Transverse colon (tissue), 4 donors: ENCODE results near the gene RTTN. TPM values are rescaled to one million over a fixed set of nuclear protein-coding genes. Genes with fewer than 3 reads are reported as not detected.

Experiments
- DNase-seq: peaks from one replicate; pipeline ENCODE4 v3.0.0-alpha.2; 2019
- H3K27ac ChIP-seq, 4 donors: fragments of 200-600 bp; sonication (generic); 2 replicates each; pipeline ENCODE4 v1.5.1; 2016 to 2018; ENCODE audit warnings: inconsistent platforms in 4 of 4
- H3K27me3 ChIP-seq: fragments of 200-600 bp; sonication (generic); 2 replicates; pipeline ENCODE4 v1.5.1; 2017; ENCODE audit warnings: inconsistent platforms
- H3K36me3 ChIP-seq, 4 donors: fragments of 200-600 bp; sonication (generic); 2 replicates each; pipeline ENCODE4 v1.5.1; 2017 to 2019; ENCODE audit warnings: inconsistent platforms in 4 of 4
- H3K4me1 ChIP-seq, 4 donors: fragments of 200-600 bp; sonication (generic); 2 replicates each; pipeline ENCODE4 v1.5.1; 2017 to 2020; ENCODE audit warnings: inconsistent platforms in 4 of 4
- H3K4me3 ChIP-seq, 4 donors: fragments of 200-600 bp; sonication (generic); 1 replicate in 1 of 4; 2 replicates in 3 of 4; pipeline versions ENCODE4 v1.5.1 to v1.6.1; 2017 to 2019; ENCODE audit warnings: inconsistent platforms in 4 of 4
- H3K9me3 ChIP-seq, 2 donors: fragments of 200-600 bp; sonication (generic); 2 replicates each; pipeline ENCODE4 v1.5.1; 2017 to 2019; ENCODE audit warnings: inconsistent platforms in 2 of 2
- CTCF ChIP-seq, 5 experiments: fragments of 200-600 bp in 3 of 5; fragments of 450-650 bp in 2 of 5; sonication (generic) in 3 of 5; IDR thresholded peaks; 1 replicate in 2 of 5; 2 replicates in 3 of 5; pipeline ENCODE4 v1.5.1; 2016 to 2017; ENCODE audit warnings: antibody characterized with exemption in 5 of 5, inconsistent platforms in 3 of 5, mild to moderate bottlenecking in 2 of 5, moderate library complexity in 1 of 5
- EP300 ChIP-seq: sonication (generic); formaldehyde crosslinking; IDR thresholded peaks from one replicate; pipeline ENCODE4 v1.6.1; 2017; ENCODE audit warnings: antibody characterized with exemption, low read depth
- POLR2A ChIP-seq: fragments of 450-650 bp; IDR thresholded peaks from one replicate; pipeline ENCODE4 v1.6.1; 2016; ENCODE audit warnings: antibody characterized with exemption, mild to moderate bottlenecking, moderate library complexity
- POLR2AphosphoS5 ChIP-seq, 3 donors: sonication (generic); formaldehyde crosslinking; IDR thresholded peaks; one replicate each; pipeline ENCODE4 v1.6.1; 2016; ENCODE audit warnings: antibody characterized with exemption in 3 of 3
- WGBS, 2 donors: methylation state at CpG; one replicate each; pipeline ENCODE4 v1.1.5; 2018; ENCODE audit warnings: low coverage in 1 of 2; 5-methylcytosine and 5-hydroxymethylcytosine counted together
- in situ Hi-C, 4 donors: fragments of 200-750 bp; cut with MboI; loops; one replicate each; pipeline versions ENCODE4 v1.15.0 to v1.15.1; 2017; ENCODE audit warnings: low sequenced_read_pairs in 3 of 4, low pct_ligation_motif_present in 1 of 4, low pct_unique_long_range_greater_than_20kb in 1 of 4
- intact Hi-C: fragments of 100-400 bp; cut with DNase I; formaldehyde crosslinking; loops from one replicate; pipeline ENCODE4 v1.15.1; 2023; ENCODE audit warnings: low total_unique reads
- total RNA-seq, 4 donors: library from RNA; depleted of rRNA; stranded (reverse); fragments of >200 nt; gene quantifications; one replicate each; pipeline ENCODE4 v1.1.0, GENCODE V29; 2016

The RTTN gene
- total RNA-seq, 4 donors from 2014 or later, result 9.7 to 18.7 (median 13.1) TPM

- no peaks in the 10 kb centered on the region for H3K36me3 ChIP-seq
- in situ Hi-C loops, result no loop called here
- intact Hi-C loops, result loop anchor here (10.0 kb wide), 1 partner anchor 60 kb away; no protein-coding TSS in a partner anchor
- 66 to 75% methylated on average over 4 of the region's 4 CpGs for WGBS, 2 donors
- no peak for DNase-seq
- TF ChIP-seq EP300 (no peak), POLR2AphosphoS5 (IDR thresholded peaks at IDR 0.05) (no peak), CTCF (IDR thresholded peaks at IDR 0.05) (no peak), POLR2A (no peak)
- no peak overlapping the region for H3K27ac ChIP-seq
- H3K4me3 ChIP-seq, result no peak overlapping the region
- H3K4me1 ChIP-seq, result no peaks in the 10 kb centered on the region
- H3K9me3 ChIP-seq, result no peaks in the 10 kb centered on the region
- no peaks in the 10 kb centered on the region for H3K27me3 ChIP-seq
Measured at GRCh38 chr18:70044632-70045031, 160.9 kb downstream of the RTTN start.

DNA sequence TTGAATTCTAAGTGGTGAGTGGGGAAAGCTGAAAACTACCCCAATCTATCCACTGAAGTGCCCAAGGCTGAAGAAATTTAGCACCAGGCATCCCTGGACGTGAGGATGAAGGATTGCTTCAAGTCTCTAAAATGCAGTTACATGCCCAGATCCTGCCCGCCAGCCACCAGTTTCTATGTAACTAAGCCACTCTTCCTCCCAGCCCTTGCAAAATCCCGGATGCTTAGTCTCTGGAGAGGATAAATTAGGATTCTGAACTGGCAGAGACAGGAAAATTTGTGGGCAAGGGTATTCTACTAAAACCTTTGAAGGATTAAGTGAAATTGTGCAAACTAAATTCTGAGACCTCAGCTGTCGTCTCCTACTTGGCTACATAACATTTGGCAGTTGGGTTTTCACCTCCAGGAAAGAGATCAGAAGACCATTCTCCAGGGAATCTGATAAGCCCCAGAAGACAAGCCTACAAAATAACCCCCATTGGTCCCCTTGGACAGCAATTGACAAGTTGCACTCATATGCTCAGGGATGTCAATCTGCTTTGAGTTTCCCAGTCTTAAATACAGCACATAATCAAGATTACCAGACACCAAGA lies 163.9 kb downstream of the RTTN start:
- 91 to 100% methylated on average over 4 of the region's 4 CpGs for WGBS, 2 donors
- H3K4me3 ChIP-seq, result no peak overlapping the region
- H3K9me3 ChIP-seq, result no peaks in the 10 kb centered on the region
- intact Hi-C loops (loop anchor here (10.0 kb wide), 1 partner anchor 57 kb away; no protein-coding TSS in a partner anchor), in situ Hi-C loops (no loop called here)
- no peak for DNase-seq
- no peak for TF ChIP-seq POLR2A
- TF ChIP-seq CTCF (IDR thresholded peaks at IDR 0.05), result no peak
- TF ChIP-seq EP300, result no peak
- TF ChIP-seq POLR2AphosphoS5 (IDR thresholded peaks at IDR 0.05), result no peak
- no peaks in the 10 kb centered on the region for H3K36me3 ChIP-seq
- no peak overlapping the region for H3K27ac ChIP-seq
- H3K4me1 ChIP-seq, result no peaks in the 10 kb centered on the region
- no peaks in the 10 kb centered on the region for H3K27me3 ChIP-seq

DNA sequence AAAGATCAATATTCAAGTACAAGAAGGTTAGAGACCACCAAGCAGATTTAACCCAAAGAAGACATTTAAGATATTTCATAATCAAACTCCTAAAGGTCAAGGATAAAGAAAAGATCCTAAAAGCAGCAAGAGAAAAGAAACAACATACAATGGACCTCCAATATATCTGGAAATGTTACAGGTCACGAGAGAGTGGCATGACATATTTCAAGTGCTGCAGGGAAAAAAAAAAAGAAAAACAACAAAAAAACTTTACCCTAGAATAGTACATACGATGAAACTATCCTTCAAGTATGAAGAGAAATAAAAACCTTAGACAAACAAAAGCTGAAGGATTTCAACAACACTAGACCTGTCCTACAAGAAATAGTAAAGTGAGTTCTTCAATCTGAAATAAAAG lies 166.3 kb downstream of the RTTN start:
- in situ Hi-C loops, result no loop called here
- no peaks in the 10 kb centered on the region for H3K4me1 ChIP-seq
- no peaks in the 10 kb centered on the region for H3K9me3 ChIP-seq
- WGBS, 2 donors, result 89 to 91% methylated on average over 2 of the region's 2 CpGs
- no peaks in the 10 kb centered on the region for H3K36me3 ChIP-seq
- H3K27ac ChIP-seq, result no peak overlapping the region
- H3K4me3 ChIP-seq, result no peak overlapping the region
- no peak for DNase-seq
- intact Hi-C loops, result no loop called here
- no peak for TF ChIP-seq CTCF (IDR thresholded peaks at IDR 0.05)
- TF ChIP-seq POLR2A, result no peak
- TF ChIP-seq EP300, result no peak
- TF ChIP-seq POLR2AphosphoS5 (IDR thresholded peaks at IDR 0.05), result no peak
- no peaks in the 10 kb centered on the region for H3K27me3 ChIP-seq

DNA sequence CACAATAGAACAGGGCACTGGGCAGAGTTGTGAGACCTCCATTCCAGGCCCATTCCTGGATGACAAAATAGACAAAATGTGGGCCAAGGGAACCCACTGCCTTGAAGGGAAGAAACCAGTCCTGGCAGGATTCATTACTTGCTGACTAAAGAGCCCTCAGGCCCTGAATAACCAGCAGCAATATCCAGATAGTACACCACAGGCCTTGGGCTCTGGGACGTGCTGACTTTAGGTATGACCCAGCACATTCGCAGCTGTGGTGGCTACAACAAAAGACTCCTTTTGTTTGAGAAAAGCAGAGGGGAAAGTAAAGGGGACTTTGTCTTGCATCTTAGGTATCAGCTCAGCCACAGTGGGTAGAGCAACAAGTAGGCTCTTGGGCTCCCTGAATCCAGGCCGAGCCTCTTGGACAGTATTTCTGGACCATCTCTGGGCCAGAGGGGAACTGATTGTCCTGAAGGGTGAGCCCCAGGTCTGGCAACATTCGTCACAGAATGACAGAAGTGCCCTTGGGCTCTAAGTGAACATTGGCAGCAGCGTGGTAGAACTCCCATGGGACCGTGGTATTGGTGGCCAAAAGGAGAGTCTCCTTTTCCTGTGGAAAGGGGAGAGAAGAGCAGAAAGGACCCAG lies 167.9 kb downstream of the RTTN start:
- H3K4me3 ChIP-seq, result no peak overlapping the region
- 91 to 94% methylated on average over 3 to 5 of the region's 6 CpGs for WGBS, 2 donors
- H3K4me1 ChIP-seq, result no peaks in the 10 kb centered on the region
- TF ChIP-seq POLR2A (no peak), CTCF (IDR thresholded peaks at IDR 0.05) (no peak), POLR2AphosphoS5 (IDR thresholded peaks at IDR 0.05) (no peak), EP300 (no peak)
- H3K36me3 ChIP-seq, result no peaks in the 10 kb centered on the region
- no peaks in the 10 kb centered on the region for H3K9me3 ChIP-seq
- no peak for DNase-seq
- in situ Hi-C loops (no loop called here), intact Hi-C loops (no loop called here)
- H3K27me3 ChIP-seq, result no peaks in the 10 kb centered on the region
- H3K27ac ChIP-seq, result no peak overlapping the region
